Measurements from ENCODE around the gene MIOS. TPM values are rescaled to one million over a fixed set of nuclear protein-coding genes. Genes with fewer than 3 reads are reported as not detected.

Gene MIOS
- total RNA-seq, 6 experiments from 2014 or later, result 30.2 to 39.0 (median 35.1) TPM

DNA sequence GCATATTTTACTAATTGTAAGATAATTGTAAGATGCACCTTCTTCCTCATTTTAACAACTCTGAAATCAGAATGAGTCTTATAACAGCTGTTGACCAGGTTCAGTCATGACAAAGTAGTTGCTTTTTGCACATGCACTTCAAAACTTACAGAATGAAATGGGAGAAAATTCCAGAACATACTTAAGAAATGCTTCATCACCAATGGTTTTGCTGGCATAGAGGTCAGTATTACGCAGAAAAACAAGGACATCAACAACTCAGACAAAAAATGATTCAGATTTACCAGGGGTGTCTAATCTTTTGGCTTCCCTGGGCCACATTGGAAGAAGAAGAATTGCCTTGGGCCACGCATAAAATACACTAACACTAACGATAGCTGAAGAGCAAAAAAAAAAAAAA lies 44.3 kb upstream of the MIOS start:
- no peaks in the 10 kb centered on the region for H3K9me3 Mint-ChIP-seq
- no peak overlapping the region for H3K27ac Mint-ChIP-seq
- TF ChIP-seq, protein P1, sequence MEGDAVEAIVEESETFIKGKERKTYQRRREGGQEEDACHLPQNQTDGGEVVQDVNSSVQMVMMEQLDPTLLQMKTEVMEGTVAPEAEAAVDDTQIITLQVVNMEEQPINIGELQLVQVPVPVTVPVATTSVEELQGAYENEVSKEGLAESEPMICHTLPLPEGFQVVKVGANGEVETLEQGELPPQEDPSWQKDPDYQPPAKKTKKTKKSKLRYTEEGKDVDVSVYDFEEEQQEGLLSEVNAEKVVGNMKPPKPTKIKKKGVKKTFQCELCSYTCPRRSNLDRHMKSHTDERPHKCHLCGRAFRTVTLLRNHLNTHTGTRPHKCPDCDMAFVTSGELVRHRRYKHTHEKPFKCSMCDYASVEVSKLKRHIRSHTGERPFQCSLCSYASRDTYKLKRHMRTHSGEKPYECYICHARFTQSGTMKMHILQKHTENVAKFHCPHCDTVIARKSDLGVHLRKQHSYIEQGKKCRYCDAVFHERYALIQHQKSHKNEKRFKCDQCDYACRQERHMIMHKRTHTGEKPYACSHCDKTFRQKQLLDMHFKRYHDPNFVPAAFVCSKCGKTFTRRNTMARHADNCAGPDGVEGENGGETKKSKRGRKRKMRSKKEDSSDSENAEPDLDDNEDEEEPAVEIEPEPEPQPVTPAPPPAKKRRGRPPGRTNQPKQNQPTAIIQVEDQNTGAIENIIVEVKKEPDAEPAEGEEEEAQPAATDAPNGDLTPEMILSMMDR (IDR thresholded peaks at IDR 0.05), result no peak

DNA sequence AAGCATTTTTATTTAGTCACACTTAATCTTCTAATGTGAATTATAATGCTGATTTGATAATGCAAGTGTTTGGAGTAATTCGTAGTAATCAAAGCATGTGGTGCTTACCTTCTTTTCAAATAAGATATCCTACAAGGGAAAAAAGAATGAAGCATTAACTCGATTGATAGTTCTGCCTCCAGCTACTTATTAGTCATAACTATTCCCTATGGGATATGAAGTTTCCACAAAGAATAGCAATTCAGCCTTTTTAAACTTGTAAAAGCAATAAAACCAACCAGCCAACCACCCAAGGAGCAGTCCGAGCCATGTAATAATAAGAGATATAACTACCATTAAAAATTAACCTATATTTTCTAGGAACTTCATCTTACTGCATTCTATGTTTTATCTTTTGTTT lies 42.6 kb upstream of the MIOS start:
- no peak overlapping the region for H3K27ac Mint-ChIP-seq
- no peaks in the 10 kb centered on the region for H3K27me3 Mint-ChIP-seq (ENCODE audit: insufficient read depth)
- H3K4me3 Mint-ChIP-seq, result no peak overlapping the region
- TF ChIP-seq, protein P1 (IDR thresholded peaks at IDR 0.05), result no peak
- no peaks in the 10 kb centered on the region for H3K9me3 Mint-ChIP-seq
- no peak for DNase-seq
- H3K4me1 Mint-ChIP-seq (ENCODE audit: low read depth), result peaks cover 20% of the 10 kb centered on the region
- no peaks in the 10 kb centered on the region for H3K36me3 Mint-ChIP-seq (ENCODE audit: low read depth)

More for the DNA sequence above, 44.3 kb upstream of the MIOS start:
- no peak for DNase-seq
- Mint-ChIP-seq H3K4me1 (ENCODE audit: low read depth) (peaks cover 27% of the 10 kb centered on the region), H3K4me3 (no peak overlapping the region), H3K36me3 (ENCODE audit: low read depth) (no peaks in the 10 kb centered on the region), H3K27me3 (ENCODE audit: insufficient read depth) (no peaks in the 10 kb centered on the region)

DNA sequence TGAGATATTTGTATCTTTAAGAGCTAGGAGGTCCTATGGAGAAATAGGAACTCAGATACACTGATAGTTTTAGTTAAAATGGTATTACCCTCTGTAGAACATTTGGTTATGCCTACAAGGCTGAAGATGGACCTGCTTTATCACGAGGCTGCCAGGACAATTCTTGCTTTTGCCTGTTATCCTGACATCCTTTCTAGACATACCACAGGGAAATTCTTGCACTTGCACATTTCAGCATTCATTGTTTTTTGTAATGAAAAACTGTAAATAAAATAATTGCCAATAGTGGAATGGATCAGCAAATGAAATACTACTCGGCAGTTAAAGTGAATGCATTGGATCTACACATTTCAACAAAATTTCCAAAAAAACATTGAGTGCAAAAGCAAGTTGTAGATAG lies 40.7 kb upstream of the MIOS start:
- Mint-ChIP-seq H3K4me1 (ENCODE audit: low read depth) (peaks cover 11% of the 10 kb centered on the region), H3K27ac (no peak overlapping the region), H3K27me3 (ENCODE audit: insufficient read depth) (no peaks in the 10 kb centered on the region), H3K9me3 (no peaks in the 10 kb centered on the region), H3K4me3 (no peak overlapping the region), H3K36me3 (ENCODE audit: low read depth) (no peaks in the 10 kb centered on the region)
- DNase-seq, result no peak
- TF ChIP-seq, protein P1 (IDR thresholded peaks at IDR 0.05), result no peak

DNA sequence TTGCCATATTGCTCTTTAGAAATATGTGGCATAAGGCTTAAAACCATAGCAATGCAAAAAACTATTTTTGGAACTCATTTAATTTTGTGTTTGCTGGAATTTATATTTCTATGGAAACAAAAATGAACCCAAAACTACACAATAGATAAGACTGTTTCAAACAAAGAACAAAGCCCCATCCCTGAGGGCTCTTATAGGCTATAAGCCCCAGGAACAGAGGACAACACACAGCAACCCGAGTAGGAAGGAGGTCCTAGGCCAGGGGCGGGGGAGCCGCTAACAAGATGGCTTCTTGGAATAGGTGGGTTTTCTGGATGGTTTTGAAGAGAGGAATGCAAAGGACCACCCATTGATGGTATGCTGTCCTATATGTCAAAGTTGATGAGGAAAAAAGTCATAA lies 39.6 kb upstream of the MIOS start:
- DNase-seq, result no peak
- H3K4me3 Mint-ChIP-seq, result no peak overlapping the region
- H3K27me3 Mint-ChIP-seq (ENCODE audit: insufficient read depth), result no peaks in the 10 kb centered on the region
- H3K27ac Mint-ChIP-seq, result no peak overlapping the region
- H3K4me1 Mint-ChIP-seq (ENCODE audit: low read depth), result peaks cover 6% of the 10 kb centered on the region
- TF ChIP-seq, protein P1 (IDR thresholded peaks at IDR 0.05), result no peak
- H3K36me3 Mint-ChIP-seq (ENCODE audit: low read depth), result no peaks in the 10 kb centered on the region
- H3K9me3 Mint-ChIP-seq, result no peaks in the 10 kb centered on the region

DNA sequence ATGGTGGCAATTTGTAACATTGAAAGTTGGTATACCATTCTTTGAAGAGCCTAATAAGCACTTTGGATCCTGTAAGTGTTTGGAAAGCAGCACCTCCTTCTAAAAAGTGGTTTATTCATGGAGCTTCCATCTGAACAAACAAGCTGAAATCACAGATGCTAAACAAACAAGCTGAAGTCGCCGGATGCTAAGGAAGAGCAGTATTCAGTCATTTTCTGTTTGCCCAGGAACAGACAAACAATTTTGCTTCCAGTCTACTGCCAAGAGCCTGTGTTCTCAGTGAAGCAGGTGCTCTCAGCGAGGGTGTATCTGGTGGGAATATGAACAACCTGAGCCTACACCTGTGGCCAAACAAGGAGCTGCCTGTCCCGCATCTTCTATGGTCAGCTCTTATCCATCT lies 37.4 kb upstream of the MIOS start:
- H3K36me3 Mint-ChIP-seq (ENCODE audit: low read depth), result no peaks in the 10 kb centered on the region
- TF ChIP-seq, protein P1 (IDR thresholded peaks at IDR 0.05), result no peak

More for the DNA sequence above, 37.4 kb upstream of the MIOS start:
- no peak for DNase-seq
- H3K4me1 Mint-ChIP-seq (ENCODE audit: low read depth), result no peaks in the 10 kb centered on the region
- H3K27ac Mint-ChIP-seq, result no peak overlapping the region
- H3K9me3 Mint-ChIP-seq, result no peaks in the 10 kb centered on the region
- H3K4me3 Mint-ChIP-seq, result no peak overlapping the region
- no peaks in the 10 kb centered on the region for H3K27me3 Mint-ChIP-seq (ENCODE audit: insufficient read depth)
